DMS53 treated with DMSO at 0.1 percent for 48 hours (cell line): ENCODE data around the gene SLC9C1.

Experiments
- DNase-seq: peaks from one replicate; lab custom pipeline; 2025; ENCODE audit not compliant: unreplicated experiment; lab: John Stamatoyannopoulos, UW

The SLC9C1 gene

DNA sequence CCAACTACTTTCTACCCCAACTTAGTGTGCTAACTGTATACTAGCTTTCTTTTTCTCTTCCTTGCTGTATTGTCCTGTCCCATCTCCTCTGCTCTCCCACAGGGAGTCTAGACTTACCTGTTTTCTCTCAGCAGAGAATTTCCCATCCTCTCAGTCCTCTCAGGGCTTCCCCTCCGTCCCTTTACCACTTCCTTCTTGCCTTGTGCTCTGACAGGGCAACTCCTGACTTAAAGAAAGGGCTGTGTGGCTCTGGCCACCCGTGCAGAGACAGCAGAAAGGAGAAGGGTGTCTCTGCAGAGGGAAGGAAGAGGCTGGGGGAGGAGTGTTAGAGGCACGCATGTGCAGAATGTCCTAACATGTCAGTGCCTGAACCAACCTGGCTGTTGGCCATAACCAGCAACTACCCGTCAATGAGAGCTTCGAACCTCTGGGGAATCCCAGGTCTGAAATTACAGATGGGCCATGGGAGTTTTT is 161.0 kb downstream of the SLC9C1 start, which contains the start of gene GCSAM:
Gene GCSAM, minus strand, starts transcription at position 274 of the 474 bp plus-strand sequence. Its CDS starts 128 bp downstream, at position 146.
- DNase-seq = no peak

DNA sequence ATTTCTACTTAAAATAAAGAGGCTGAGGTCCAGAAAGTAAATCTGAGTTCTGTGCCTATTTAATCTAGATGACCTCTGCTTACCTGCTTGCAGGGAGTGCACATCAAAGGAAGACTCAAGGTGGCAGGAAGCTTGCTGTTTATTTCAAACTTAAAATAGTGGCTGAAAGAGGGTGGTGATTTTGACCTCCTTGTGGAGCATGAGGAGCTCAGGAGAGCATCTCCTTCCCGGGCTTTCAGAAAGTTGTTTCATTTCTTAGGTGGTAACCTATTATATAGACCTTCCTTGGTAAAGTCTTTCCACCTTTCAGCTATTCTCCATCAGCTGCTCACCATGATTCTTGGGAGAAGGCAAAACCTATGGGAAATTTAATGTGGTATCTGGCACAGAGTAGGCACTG is 161.5 kb downstream of the SLC9C1 start:
- DNase-seq = no peak

DNA sequence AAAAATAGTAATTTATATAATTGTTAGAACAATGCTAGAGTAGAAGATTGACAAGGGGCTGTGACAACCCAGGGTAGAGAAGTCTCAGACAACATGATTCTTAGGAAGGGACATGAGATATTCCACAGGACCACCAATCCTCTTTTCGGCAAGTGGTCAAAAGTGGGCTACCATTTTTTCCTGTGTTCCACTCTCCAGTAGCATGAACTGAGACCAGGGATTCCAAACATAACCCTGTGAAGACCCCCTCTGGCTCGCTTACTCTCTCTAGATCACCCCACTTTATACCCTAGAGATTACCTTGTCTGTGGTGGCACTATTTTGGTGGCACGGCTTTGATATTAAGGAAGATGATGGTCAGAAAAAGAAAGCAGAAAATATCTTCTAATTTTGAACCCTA is 161.9 kb downstream of the SLC9C1 start:
- no peak for DNase-seq

DNA sequence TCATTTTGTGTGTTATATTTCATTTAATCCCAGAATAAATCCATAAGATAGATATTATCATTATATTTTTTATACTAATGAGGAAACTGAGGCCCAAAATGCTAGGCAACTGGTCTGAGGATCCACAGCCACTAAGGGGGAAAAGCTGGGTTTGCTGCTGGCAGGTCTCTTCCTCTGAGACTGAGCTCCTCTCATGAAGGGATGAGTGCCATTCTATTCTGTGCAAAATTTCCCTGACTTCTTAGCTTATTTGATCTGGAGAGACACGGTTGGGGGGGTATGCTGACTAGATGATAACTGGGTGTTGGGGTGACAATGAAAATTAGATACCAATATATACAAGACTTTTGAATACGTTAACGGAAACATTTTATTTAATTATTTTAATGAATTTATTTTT is 162.9 kb downstream of the SLC9C1 start:
- no peak for DNase-seq

DNA sequence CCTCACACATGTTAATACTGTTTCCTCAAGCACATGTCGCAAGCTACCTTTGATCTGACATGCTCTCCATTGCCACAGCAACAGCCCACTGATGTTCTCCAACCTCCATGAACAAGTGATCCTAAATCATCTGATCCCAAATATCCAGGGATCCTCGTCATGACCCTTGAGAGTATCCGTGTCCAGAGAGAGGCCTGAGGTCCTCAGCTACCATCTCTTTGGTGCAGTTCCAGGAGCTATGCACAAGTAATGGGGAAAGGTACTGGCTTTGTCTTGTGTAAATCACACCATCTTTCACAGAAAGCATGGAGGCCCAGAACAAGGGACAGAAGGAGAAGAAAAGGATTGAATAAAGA is 163.4 kb downstream of the SLC9C1 start:
- DNase-seq = no peak

DNA sequence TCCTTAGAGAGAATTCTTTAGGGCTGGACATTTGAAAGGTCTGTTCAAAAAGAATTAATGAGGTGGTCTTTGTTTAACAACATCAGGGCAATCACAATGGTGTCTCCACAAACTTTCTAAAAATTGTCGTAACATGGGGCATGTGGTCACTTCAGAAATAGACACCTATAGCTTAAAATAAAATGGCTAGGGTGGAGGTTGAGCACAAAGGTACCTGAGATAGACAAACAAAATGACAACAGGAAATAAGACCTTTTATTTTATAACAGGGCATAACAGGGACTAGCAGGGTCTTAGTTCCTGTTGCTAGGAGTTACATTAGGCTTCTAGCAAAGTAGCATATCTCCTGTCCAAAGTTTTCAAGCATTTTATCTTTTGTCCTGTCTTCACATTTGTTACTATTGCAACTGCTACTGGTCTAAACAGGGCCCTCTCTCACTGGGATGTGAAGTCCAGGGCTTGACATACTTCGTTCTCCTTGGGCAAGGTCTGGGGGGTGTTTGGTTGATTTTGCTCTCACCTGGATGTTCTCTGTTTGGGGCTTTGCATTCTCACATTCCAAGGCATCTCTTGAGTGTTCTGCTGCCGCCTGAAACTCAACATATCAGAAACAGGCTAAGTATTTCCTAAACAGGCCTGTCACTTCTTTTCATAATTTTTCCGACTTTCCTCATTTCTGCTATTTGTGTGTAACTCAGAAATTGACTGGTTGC is 163.9 kb downstream of the SLC9C1 start:
- no peak for DNase-seq

DNA sequence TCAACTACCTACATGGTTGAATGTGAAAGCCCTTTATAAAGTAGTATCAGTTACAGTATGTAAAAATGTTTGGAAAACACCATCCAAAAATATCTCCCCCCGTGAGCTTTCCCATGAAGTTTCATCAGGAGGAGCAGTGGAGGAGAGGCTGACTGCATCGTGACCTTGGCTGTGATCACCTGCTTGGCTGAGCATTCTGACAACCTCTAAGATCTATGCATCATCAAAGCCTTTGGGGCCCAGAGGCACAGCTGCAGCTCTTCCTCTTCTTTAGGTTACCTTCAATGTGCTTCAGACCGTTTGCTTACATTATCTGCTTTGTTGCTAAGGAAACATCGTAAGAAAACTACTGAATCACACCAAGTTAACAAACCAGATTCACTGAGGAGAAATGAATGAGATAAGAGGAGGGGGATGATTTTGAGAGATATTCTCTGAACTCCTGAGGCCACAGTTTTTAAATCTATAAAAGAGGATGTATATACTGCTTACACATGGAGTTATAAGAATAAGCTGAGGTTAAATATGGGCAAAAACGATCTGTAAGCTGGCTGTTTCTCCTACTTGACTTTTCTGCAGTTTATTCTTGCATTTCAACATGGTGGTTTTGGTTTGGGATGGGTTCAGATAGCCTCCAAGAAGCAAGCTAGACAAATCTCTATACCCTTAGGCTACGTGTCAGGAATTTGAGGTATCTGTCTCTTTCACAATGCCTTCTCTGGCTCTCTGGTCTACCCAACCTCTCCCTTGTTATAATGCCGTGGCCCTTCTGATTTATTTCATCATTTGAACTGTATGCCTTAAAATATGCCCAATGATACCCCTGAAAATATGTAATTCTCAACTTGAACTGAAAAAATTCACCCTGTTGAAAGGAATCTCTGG is 164.9 kb downstream of the SLC9C1 start:
- DNase-seq = no peak

DNA sequence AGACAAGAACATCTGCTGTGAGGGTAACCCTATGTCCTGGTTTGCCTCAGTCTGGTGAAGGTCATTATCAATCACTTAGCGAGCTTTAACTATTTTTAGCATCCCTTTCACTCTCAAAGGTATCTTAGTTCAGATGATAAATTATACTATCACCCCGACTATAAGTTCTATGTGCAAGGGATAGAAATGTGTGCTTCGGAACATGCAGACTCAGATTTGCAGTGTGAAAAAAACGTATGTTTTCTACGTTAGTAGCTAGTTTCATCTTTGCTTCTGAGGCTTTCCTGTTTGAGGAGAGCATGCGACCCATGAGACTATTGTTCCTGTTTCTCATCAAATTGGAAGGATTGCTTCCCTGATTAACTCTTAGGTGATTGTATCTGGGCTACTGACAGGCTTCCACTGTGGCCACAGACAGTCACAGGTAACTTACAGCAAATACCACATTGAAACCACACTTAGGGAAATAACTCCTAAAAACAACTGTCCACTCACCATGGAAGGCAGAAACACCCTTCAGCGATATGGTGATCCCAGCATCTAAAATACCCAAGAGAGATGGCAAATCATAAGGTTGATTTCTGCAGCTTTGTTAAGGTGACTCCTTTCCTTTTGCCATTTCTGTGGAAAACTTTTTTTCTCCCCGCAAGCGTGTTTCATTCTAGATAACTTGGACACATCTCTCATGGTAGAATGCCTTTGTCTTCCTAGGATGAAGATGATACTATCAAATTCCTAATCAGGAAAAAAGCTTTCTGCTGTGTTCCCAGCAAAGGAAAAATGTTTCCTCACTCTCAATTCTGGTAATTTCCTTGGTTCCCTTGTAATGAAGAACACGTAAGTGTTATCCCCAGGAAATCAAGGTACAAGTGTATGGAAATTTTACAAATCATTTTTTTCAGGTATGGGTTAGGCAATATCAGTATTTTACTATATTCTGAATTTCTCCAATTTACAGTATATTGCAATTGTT is 166.2 kb downstream of the SLC9C1 start:
- no peak for DNase-seq

DNA sequence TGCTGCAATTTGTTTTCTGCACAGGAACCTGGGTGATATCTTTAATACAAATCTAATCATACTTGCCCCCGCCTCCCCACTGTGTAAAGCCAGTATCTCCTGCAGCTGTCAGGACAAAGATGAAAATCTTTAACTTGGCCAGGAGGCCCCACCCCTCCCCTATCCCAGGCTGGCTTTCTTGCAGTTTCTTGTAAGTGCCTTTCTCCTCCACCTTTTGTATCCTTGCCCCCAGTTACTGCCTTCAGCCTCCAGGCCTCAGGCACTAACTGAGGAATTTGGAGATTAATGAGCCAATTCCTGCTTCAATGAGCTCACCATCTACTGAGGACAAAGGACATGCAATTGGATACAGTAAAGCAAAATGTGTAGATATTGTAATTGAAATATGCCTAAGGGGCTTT is 167.5 kb downstream of the SLC9C1 start:
- DNase-seq = no peak

DNA sequence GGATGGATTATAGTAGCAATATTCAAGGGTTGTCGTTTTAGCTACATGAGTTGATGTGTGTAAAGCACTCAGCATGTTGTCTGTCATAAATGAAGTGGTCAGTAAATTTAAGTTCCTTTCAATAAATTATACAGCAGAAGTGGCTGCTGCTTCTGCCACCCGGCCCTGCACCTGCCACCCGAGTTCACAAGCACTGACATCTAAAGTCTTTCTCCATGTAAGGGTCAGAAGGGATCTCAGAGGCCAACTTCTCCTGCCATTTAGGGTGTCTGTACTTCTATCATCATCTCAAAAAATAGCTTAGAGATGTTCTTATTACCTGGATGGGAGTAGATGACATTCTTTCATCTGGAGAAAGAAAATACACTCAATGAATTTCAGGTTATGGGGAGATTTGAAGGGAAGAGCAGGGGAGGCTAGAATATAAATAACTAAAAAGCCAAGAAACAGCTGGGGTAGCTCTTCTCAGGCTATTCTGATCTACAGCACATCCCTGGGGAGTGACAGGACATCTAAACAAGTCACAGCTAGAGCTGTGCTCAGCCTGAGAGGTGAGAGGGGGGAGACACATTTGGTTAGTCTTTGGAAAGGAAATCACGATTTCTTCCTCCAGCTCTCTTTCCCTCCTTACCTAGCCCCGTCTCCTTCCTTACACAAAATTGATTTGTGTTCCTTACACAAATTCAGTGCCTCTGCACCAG is 169.0 kb downstream of the SLC9C1 start:
- DNase-seq = no peak

DNA sequence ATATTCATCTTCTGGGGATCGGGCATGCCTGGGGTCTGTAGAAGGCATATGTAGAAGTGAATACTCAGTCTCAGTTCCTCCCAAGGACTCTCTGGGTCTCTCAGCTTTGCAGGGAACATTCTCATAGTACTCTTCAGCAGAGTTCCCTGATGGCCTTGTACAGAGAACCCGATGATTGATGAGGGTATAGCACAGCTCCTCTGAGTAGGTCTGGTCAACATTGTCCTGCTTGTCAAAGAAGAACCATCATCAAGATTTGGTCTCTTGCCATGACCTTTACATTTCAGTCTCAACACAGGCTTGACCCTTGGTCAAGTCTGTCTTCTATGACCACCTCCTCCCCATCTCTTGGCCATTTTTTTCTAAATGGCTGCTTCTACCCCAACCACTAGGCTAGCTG is 170.5 kb downstream of the SLC9C1 start:
- DNase-seq = no peak

DNA sequence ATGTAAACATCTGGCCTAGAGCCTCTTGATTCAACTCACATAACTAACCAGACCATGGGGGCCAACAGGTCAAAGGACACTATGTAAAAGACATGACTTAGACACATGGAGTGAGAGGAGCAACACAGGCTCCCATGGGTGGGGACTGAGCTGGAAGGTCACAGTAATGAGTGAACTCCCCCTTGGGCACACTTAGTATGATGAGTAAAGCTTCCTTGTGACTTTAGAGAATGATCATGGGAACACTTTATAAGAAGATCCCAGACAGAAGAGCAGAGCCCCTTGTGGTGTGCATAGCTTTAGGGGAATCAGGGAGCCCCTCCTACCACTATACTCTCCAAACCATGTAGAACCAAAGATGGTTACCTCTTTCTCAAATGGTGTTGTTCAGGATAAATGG is 171.1 kb downstream of the SLC9C1 start:
- DNase-seq = no peak

DNA sequence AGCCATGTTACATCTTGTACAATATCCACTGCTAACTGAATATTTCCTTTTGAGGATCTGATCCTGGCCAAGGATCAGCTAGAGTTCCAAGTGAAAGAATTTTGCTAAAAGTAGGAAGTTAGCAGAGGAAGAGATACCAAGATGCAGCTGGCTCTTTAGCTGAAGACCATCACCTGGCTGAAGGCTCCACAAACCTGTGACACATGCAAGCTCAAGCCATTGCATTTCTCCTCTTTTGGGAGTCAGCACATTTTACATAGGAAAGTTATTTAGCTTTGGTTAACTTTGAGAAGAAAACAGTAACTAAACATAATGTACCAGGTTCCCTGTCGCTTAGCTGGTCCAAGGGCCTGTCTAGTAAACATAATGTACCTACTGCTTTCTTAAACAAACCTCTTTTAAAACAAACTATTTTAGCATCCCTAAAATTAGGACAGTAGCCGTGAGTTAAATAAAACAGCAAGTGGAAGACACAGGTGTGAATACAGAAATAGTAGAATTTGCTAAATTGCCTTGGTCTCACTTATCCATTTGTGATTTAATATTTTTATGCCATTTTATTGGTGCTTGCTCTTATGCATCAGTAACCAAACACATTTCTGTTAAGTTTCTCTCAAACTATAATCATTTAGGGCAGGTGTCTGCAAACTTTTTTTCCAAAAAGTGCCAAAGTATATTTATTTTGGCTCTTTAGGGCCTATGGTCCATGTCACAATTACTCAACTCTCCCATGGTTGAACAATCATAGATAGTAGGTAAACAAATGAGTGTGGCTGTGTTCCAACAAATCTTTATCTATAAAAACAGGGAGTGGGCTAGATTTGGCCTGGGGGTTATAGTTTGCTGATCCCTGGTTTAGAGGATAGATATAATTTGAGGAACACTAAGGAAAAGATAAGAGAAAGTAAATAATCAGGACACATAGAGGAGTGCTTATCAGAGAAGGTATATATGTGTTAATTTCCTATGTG is 172.2 kb downstream of the SLC9C1 start:
- no peak for DNase-seq

DNA sequence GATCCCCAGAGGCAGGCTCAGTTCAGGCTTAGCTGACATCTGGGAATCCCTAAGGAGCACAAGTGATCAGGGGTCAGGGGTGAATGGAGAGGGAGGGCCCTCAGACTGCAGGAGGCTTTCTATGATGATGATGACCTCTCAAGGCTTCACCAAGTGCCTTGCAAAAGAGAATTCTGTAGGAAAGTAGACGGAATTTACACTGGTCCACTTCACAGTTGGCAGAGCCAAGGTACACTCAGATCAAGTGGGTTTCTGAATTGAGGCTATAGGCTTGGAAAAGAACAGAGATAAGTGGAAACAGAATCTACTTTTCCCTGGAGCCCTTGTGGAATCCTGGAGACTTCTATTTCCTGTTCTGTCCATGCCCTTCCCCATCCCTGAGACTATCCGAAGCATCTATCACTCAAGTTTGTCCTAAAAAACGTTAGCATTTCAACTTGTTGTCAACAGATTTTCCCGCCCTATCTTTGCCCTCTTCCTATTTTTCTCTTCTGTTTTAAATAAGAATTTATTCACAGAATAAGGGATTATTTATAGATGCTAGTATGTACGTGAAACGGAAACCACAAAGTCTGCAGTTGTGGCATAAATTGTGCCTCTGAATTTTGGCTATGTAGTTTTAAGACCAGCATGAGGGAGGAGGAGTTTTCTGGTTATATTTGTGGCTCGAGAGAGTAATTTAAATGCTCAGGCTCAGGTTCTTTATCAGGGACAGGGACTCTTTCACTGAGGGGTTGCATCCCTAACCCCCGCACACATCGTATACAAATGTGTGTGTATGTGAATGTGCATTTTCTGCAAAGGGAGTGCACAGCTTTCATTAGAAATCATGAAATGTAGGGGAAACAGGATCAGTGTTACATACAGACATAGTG is 173.8 kb downstream of the SLC9C1 start:
- no peak for DNase-seq

DNA sequence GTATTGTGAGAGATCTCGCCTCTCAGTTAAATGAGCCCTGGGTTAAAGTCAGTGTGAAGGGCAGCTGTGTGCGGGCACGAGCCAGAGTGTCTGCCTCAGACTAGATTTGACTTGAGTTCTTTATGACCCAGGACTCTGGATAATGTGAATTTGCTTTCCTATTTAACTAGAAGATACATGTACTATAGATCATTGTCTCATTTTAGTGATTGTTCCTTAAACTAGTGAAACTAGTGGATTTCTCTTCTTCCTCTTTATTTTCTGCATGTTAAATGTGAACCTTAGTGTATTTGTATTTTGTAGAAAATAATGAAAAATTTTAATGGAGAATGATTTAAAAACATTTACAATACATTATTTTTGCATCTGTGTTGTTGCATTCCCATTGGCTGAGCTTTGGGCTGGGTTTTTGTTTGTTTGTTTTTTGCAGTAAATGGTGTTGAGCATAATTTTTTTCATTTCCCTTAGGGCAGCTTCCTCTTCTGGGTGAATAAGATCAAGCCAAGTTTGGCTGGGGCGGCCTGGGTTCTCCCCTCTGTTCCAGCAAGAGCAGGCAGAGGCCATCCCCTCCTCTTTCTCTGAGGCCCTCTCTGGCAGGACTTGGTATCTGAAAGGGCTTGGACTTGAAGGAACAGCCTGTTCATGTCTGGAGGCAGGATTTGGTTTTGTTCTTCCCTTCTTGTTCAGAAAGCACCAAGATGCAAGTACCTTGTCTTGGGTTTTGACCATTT is 176.0 kb downstream of the SLC9C1 start:
- DNase-seq = no peak

DNA sequence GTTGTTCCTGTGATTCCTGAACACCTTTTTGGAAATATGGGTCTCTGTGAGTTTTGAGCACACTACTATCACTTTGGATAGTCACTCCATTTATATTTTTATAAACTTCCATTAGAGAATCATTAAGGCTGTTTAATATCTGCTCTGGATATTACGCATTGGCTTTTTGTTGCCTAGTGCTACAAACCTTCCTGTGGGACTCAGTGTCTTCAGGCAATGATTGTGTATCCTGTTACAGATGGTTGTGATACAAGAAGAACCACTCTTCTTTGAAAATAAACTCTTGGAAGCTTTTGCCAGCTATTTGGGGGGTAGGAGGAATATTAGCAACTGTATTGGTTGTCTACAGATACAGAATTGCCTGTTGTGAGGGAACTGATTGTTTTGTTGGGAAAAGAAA is 176.6 kb downstream of the SLC9C1 start:
- DNase-seq = no peak

DNA sequence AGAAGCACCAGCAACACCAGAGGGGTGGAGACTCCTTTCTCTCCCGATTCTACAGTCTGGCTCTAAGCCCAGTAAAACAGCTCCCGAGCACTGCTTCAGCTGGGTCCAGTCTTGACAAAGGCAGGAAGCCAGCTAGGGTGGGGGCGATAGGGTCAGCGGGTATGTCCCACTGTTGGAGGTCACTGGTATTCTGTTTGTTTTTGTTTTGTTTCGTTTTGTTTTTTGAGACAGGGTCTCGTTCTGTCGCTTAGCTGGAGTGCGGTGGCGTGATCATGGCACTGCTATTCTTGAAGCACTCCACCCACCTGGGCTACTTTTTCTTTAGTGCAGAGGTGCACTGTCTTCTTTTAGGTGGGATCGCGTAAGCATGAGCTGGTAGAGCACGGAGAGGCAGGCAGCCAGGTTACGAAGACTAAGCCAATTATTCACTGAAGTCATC is 177.2 kb downstream of the SLC9C1 start:
- DNase-seq = no peak
